T47D (cell line): ENCODE data around the gene CRTAP.
"Not testable (repeated sequence)": the region's sequence is repeated elsewhere in the genome, so short reads cannot be mapped to it uniquely, and the experiment has no call there.

ENCODE experiments used
- DNase-seq, 2 experiments: peaks; one replicate each; pipeline versions ENCODE4 v3.0.0 to v3.0.0-alpha.2; 2011 to 2012; ENCODE audit warnings: low read depth in 1 of 2, low spot score in 1 of 2
- JUND ChIP-seq: IDR thresholded peaks from 2 replicates; pipeline ENCODE4 v1.6.1; 2012; ENCODE audit warnings: low read depth
- in situ Hi-C: cut with HindIII; loops from 2 replicates; pipeline ENCODE4 v1.10.0; 2016; ENCODE audit warnings: low sequenced_read_pairs, low pct_unique_long_range_greater_than_20kb

Gene CRTAP

DNA sequence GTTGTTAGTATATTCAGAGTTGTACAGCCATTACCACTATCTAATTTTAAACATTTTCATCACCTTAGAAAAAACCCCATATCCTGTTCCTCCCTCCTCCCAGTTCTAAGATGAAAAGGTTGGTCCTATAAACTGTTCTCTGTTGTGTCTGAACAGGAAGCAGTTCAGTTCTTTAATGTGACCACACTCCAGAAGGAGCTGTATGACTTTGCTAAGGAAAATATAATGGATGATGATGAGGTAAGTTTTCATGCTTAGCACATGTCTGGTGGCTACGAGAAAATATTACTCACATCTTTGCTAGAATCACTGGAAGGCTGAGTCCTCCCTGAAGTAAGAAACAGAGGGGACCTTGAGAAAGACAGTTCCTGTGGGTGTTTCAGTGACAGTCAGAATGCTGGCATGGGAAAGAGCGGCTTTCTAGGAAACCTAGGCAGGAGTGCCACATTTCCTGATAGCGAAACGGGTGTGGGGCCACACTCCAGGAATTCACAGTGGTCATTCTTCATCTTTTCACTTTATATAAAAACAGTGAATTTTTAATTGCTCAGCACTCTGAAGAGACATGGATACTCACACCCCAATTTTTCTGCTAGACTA, 20.3 kb downstream of the CRTAP start:
- DNase-seq = no peak
- in situ Hi-C loops = no loop called here

GRCh38 chr3:33137691-33138090, 23.9 kb downstream of the CRTAP start:
- TF ChIP-seq JUND = no peak
- in situ Hi-C loops = no loop called here
- no peak for DNase-seq

More for the DNA sequence above, 20.3 kb downstream of the CRTAP start:
- TF ChIP-seq JUND = no peak

DNA sequence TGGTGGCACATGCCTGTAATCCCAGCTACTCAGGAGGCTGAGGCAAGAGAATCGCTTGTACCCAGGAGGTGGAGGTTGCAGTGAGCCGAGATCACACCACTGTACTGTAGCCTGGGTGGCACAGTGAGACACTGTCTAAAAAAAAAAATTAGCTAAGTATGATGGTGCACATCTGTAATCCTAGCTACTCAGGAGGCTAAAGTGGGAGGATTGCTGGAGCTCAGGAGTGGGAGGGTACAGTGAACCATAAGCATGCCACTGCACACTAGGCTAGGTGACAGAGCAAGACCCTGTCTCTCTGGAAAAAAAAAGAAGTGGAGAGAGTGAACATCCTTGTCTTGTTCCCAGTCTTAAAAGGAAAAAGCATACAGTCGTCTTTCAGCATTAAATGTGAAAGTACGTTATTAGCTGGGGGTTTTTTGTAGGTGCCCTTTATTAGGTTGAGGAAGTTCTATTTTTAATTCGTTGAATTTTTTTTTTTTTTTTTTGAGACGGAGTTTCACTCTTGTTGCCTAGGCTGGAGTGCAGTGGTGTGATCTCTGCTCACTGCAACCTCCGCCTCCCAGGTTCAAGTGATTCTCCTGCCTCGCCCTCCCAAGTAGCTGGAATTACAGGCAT, 25.3 kb downstream of the CRTAP start:
- DNase-seq, in situ Hi-C loops: not testable (repeated sequence)

GRCh38 chr3:33139996-33140395, 26.2 kb downstream of the CRTAP start:
- TF ChIP-seq JUND = no peak
- DNase-seq = no peak
- in situ Hi-C loops = no loop called here

DNA sequence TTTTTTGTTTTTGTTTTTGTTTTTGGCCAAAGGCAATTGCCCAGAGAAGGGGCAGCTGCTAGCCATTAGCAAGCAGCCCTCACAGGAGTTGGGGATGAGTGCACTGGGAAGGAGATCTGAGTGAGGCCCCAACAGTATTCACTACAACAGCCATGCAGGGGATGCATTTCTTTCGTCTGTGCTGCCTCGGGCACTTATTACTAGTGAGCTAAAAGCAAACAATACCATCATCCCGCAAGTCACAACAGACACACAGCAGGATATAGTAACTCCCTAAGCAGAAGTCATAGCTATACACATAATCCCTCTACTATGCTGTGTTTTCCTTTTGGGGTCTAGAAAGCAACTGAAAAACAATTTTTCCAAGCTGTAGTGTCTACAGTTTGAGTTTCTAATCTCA, 27.2 kb downstream of the CRTAP start:
- no peak for DNase-seq
- TF ChIP-seq JUND = no peak
- in situ Hi-C loops = no loop called here

DNA sequence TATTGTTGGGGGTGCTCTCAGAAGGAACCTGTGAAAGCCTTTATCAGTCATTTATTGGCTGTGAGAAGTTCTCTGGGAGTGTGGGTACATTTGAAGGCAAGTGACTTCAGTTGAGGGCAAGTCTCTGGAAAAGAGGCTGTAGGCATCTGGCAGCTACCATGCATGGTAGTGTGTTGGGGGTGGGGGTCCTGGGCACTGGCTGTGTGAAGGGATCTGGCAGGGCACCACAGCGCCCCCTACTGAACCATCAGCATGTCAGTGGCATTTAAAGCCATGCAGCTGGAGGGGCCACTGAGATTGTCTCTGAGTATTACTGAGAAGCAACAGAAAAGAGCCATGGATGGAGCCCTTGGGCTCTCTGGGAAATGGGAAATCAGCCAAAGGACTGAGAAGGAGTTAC, 30.6 kb downstream of the CRTAP start:
- DNase-seq = no peak
- TF ChIP-seq JUND = no peak
- in situ Hi-C loops = no loop called here

DNA sequence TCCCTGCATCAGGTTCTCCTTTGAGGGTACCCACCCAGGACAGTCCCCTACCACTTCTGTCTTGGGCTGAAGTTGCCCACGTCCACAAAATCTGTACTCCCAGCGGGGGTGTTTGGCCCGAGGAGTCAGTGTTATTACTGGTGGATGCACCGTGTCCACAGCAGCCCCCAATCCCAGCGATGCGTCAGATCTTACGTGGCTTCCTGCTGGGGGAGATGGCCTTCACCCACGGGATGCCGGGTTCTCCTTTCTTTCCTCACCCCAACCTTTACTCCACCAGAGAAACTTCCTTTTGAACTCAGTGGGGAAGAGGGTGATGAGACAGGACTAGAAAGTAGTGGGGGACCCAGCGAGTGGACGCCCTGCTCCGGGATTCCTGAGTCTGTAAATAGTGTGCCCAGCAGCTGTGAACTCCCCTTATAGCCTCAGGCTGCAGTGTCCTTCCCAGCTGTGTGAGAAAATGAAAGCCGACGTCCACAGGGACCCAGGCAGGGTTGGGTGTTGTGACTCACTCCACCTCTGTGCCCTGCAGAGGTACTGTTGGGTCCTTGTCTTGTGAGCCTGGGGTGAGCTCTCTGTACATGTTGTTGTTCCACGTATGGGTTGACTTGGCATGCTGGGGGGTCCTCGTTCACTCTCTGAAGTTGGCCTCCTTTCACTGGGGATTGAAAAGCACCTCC, 31.5 kb downstream of the CRTAP start:
- DNase-seq = no peak
- in situ Hi-C loops = no loop called here
- TF ChIP-seq JUND = no peak

- TF ChIP-seq JUND = no peak
- in situ Hi-C loops = no loop called here
- DNase-seq = no peak
Measured at GRCh38 chr3:33145901-33146580, 32.2 kb downstream of the CRTAP start.

DNA sequence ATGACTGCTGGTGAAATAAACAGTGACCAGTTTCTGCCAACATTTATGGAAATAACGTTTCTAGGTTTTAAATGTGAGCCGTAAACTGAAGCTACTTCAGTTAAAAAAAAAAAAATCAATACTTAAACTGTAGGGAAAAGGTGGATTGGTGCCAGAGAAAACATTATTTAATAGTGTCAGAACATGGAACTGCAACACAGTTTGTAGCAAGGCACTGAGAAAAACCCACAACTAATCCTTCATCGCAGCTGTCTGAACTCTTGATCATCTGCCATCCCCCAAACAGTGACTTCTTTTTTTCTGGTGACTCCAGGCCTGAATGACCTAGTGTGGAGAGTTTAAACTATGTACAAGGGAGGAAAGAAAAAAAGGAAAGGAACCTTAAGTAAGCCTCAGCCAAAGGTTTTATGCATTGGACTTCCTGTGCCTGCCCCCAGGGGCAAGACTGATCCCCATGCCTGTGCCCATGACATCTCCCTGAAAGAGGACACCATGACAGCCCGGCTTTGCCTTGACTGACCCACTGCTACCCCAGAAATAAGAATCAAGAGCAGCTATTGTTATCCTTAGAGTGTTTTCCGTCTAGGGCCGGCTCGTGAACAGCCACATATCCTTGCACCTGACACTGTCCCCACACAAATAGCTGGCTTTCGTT, 33.1 kb downstream of the CRTAP start:
- TF ChIP-seq JUND = no peak
- no peak for DNase-seq
- in situ Hi-C loops = no loop called here

DNA sequence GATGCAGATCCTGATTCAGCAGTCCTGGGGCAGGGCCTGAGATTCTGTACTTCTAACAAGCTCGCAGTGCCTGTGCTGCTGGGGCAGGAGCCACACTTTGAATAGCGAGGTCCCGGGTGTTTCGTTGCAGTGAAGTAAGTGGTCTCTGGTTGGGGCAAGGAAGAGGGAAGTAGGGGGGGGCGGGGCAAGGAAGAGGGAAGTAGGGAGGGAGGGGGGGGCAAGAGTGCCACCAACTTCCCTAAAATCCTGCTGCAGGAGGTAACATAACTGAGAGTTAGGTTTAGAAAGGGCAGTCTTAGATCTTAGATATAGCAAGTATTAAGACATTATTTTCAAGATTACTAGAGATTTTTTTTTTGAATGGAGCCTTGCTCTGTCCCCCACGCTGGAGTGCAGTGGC, 35.5 kb downstream of the CRTAP start:
- in situ Hi-C loops = no loop called here
- DNase-seq = no peak

GRCh38 chr3:33152363-33153360, 38.8 kb downstream of the CRTAP start:
- in situ Hi-C loops = no loop called here

More for the DNA sequence above, 35.5 kb downstream of the CRTAP start:
- TF ChIP-seq JUND = no peak

More at GRCh38 chr3:33152363-33153360, 38.8 kb downstream of the CRTAP start:
- DNase-seq = no peak
- no peak for TF ChIP-seq JUND
